Ammon's horn (tissue), 1 donor: ENCODE measurements around the gene C16orf74.

ENCODE experiments used
- DNase-seq: peaks from one replicate; pipeline ENCODE4 v3.0.0-alpha.2; 2016; ENCODE audit warnings: low spot score

The C16orf74 gene

DNA sequence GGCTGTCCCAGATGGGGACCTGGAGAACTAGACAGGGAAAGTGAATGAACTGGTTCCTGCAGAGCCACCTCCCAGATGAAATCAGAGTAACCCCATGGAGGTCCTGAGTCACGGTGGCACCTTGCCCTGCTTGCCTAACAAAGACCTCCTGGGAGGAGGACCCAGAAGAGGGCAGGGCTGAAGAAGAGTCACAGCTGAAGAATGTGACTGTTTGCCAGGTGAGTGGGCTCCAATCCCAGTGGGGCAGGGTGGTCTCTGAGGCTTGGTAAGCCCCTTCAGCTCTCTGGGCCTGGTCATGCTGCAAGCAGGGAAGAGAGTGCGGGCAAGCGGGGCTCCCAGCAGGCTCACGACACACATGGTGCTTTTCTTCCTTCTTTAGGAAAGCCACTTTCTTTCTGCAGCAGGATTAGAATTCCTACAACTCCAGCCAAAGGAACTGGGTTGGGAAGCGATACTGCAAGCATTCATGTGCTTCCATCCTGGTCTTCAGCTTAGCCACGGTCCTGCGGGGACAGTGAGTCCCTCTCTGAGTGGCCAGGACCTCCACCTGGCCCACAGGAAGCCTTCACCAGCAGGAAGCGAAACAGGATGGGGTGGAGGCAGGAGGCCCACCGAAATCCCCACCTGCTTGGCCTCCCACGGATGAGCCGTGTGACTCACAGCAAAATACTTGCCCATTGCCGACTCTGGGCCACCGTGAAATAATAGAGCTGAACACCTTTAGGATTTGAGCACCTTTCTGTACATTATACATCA is 4.3 kb downstream of the C16orf74 start:
- no peak for DNase-seq

DNA sequence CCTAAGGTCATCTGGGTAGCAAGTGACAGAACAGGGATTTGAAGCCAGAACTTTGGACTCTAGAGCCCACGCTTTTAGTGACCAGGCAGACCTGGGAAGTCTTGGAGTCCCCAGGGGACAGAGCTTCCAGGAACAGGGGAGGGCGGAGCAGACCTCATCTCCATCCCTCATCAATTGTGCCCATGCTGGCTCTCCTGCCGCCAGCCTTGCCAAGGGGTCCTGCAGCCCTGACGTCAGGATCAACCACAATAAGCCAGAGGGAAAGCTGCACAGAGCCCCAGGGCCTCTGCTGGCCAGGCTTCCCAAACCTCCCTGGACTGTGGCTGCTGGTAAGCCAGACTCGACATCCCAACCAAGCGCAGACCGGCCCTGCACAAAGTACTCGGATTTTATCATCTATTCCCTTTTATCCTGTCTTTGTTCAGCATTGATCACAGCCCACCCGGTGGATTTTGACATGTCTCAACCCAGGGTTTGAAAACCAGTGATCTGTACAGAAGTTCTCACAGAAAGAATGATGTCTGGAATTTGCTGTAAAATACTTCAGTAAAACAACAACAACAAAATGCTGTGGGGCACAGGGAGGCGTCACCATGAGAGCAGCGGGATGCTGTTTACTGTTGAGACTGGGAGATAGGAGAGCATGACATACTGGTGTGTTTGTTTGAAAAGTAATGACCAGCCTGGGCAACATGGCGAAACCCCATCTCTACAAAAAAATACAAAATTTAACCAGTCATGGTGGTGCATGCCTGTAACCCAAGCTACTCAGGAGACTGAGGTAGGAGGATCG is 11.8 kb downstream of the C16orf74 start:
- DNase-seq, result no peak

- no peak for DNase-seq
Measured at GRCh38 chr16:85736921-85737320, 14.0 kb downstream of the C16orf74 start.

GRCh38 chr16:85735946-85736345 is 14.9 kb downstream of the C16orf74 start:
- DNase-seq, result no peak

- no peak for DNase-seq
Measured at GRCh38 chr16:85735225-85735635, 15.7 kb downstream of the C16orf74 start.

GRCh38 chr16:85734311-85735017 is 16.4 kb downstream of the C16orf74 start:
- no peak for DNase-seq

DNA sequence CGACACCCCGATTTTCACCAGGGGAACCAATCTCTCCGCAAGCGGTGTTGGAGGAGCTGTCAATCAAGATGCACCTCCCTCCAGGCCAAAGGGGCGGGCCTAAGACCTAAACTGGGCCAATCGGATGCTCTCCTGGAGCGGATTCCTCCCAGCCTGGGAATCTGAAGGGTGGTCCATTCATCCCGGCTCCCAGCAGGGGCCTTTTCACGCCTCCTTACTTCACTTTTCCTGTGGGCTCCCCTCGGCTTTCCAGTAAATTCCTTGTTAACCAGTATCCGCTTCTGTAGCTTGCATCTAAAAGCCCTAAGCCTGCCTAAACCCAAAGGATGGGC is 17.1 kb downstream of the C16orf74 start:
- no peak for DNase-seq

DNA sequence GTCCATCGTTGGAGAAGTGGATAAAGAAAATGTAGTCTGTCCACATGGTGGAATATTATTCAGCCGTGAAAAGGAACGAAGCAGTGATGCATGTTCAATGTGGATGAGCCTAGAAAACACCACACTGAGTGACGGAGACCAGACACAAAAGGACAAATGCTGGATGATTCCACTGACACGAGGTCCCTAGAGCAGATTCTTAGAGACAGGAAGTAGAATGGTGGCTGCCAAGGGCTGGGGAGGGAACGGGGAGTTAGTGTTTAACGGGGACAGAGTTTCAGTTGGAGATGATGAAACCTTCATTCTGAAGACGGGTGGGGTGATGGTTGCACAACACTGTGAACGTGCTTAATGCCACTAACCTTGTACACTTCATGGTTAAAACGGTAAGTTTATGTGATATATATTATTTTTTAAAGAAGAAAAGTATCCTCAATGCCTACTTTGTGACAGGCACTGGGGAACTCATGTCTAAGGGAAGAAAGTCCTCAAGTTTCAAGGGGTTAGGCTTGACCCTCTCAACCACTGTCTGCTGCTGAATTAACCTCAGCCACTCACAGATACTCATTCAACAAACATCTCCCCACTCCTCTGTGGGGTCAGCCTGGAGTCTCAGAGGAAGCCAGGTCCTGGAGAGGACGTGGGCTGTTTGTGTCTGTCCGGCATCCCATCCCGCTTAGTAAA is 17.6 kb downstream of the C16orf74 start:
- DNase-seq, result no peak

GRCh38 chr16:85731179-85731578 is 19.7 kb downstream of the C16orf74 start:
- no peak for DNase-seq

GRCh38 chr16:85730186-85730465 is 20.8 kb downstream of the C16orf74 start:
- no peak for DNase-seq

GRCh38 chr16:85729452-85730185 is 21.3 kb downstream of the C16orf74 start:
- no peak for DNase-seq

DNA sequence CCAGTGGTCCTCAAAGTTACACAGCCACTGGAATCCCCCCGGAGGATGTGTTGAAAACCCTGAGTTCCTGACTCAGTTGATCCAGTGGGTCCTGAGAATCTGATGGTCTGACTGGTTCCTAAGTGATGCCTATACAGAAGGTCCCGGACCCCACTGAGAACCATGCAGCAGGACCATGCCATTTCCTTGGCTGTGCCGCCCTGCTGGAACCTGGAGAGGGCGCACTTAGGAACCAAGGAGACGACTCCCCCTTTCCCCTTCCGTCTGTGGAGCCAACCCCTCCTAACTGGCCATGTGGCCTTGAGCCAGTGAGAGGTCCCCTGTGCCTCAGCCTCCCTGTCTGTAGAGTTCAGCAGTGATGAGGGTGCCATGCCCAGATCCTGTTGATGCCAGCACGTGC is 22.0 kb downstream of the C16orf74 start:
- no peak for DNase-seq

DNA sequence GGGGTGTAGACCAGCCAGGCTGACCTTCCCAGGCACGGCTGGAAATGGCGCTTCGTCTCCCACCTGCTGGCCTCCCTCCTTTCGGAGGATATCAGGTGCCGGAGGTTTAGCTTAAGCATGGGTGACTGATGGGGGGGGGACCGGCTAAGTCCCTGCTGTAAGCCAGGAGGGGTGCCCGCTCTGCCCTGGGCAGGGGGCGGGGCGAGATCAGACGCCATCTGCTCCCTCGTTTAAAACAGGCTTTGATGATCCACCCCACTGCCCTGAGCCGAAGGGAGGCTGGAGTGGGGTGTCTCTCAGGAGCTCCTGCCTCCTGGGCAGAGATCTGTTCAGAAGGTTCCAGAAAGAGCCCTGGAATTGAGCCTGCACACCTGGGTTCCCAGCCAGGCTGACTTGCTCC is 26.0 kb downstream of the C16orf74 start:
- no peak for DNase-seq

DNA sequence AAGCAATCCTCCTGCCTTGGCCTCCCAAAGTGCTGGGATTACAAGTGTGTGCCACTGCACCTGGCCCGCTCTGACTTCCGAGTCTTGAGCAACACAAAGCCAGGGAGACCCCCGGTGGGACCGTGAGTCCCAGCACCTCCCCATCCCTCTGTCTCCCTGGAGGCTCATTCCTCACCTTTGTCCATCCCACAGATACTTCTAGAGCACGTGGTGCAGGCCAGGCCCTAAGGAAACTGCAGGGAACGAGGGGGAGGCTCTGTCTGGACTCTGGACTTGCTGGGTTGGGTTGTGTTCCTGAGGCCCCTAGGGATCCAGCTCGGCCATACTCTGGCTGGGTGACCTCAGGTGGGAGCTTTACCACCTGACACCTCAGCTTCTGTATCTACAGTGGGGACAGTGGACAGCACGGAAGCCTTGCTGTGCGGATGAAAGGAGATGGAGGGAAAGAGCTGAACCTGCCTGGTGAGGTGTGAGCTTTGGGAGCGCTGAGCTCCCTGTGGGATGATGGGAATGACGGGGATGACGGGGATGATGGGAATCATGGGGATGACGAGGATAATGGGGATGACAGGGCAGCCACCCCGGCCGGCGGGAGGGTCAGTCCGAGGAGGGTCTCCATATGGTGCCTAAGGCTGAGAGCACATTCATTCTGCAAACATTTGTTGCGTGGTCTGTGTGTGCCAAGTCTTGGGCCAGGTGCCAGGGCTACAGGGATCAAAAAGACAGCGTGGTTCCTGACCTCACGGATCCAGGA is 26.6 kb downstream of the C16orf74 start:
- no peak for DNase-seq

DNA sequence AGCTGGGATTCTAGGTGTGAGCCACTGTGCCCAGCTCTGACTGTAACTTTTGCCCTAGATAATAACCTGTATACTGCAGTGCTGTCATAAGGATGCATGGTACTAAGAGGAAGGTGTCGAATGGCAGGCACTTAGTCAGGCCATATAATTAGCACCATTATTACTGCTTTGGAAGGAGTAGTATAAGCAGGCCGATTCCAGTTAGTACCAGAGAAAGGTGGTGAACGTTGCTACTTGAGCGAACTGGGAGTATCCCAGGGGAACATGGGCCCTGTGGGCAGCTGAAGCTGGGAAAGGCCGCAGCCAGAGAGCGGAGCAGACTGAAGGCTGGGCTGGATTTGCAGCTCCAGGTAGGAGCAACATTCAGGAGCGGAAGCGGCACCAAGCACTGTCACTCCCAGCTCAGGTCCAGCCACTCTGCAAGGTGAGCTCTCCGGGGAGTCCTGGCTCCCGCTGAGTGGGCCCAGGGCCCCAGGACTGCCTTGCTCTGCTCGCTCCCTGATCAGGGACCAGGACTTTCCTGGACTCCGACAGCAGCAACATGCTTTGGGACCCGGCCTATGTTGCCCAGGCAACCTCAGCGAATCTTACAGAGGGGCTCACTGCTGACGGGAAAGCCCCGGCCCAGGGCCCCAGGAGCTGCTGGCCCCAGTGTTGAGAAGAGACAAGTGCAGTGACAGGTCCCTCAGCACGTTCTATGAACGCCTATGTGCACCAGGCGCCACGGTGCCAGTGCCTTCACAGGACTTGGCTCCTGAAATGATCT is 28.6 kb downstream of the C16orf74 start:
- DNase-seq, result no peak

DNA sequence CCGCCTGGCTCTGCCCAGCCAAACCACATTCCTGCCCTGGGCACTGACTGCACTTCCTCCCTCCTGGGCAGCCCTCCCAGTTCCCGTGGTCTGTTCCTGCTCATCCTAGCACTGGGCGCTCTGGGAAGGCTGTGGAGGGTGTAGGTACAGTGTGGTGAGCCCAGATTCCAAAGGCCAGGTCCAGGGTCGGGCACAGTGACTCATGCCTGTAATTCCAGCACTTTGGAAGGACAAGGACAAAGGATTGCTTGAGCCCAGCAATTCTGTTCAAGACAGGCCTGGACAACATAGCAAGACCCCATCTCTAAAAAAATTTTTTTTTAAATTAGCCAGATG is 30.6 kb downstream of the C16orf74 start:
- DNase-seq, result no peak

DNA sequence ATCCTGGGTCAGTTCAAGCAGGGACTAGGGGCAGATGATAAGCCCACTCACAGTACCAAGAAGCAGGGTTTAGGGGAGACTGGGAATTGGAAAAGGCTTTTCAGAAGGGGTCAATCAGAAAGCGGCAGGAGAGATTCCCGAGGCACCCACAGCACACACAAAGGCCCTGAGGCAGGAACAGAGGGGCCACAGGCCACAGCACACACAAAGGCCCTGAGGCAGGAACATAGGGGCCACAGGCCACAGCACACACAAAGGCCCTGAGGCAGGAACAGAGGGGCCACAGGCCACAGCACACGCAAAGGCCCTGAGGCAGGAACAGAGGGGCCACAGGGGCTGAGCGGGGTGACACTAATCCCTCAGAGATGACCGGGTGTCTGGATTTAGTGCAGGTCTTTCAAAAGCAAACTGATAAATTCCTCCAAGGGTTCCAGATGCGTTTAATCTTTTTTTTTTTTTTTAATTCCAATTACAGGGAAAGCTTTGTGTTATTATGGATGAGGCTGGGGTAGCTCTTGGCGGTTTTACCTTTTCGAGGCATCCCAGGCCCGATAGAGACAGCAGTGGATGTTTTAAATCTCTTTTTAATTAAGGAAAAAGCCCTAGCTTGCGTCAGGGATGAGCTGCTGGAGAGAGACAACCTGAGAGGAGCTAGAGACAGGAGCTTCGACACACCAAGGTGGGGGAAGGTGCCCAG is 31.1 kb downstream of the C16orf74 start:
- DNase-seq, result no peak

DNA sequence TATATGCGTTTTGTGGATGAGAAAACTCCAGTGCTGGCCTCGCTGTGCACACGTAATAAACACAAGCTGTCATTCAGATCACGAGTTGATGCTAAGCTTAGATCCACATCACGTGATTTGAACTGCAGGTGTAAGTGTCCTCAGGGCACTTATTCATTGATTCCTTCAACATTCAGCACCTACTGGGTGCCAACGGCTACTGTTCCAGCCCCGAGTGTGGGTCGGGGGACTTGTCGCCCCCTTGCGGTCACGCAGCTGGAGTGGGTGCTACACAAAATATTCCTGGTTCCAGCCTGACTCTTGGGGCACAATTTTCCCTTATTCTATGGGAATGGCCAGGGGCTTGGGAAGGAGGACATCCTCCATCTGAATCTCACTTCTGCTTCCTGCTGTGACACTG is 32.2 kb downstream of the C16orf74 start:
- DNase-seq, result no peak

DNA sequence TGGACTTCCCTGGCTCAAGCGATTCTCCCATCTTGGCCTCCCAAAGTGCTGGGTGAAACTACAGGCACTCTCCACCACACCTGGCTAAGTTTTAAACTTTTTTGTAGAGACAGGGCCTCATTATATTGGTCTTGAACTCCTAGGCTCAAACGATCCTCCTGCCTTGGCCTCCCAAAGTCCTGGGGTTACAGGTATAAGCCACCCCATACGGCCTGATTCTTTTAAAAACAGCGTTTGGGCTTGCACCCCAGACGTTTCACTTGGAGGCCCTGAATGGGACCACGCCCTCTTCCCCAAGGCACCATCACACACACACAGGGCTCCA is 32.8 kb downstream of the C16orf74 start:
- no peak for DNase-seq
